Astrocyte (in vitro differentiated cells and primary cell): ENCODE results near the gene CCDC174. TPM values are rescaled to one million over a fixed set of nuclear protein-coding genes. Genes with fewer than 3 reads are reported as not detected.

Experiments used
- DNase-seq: peaks from one replicate; pipeline ENCODE4 v3.0.0-alpha.2; 2010; ENCODE audit warnings: low read depth
- FAIRE-seq: peaks from 2 replicates; lab custom pipeline; 2011; peaks lifted over from hg19 to GRCh38; lab: Jason Lieb, UNC
- H2AFZ ChIP-seq: 2 replicates; pipeline ENCODE4 v1.6.0; 2012; ENCODE audit warnings: low read depth, low read length, inconsistent platforms
- H3K27ac ChIP-seq: 2 replicates; pipeline ENCODE4 v1.5.1; 2011; ENCODE audit warnings: low read depth, low read length, inconsistent platforms
- H3K27me3 ChIP-seq: 2 replicates; pipeline ENCODE4 v1.6.0; 2011; ENCODE audit warnings: low read length, inconsistent platforms; ENCODE audit not compliant: insufficient read depth
- H3K36me3 ChIP-seq: 2 replicates; pipeline ENCODE4 v1.5.1; 2011; ENCODE audit warnings: low read length, inconsistent platforms; ENCODE audit not compliant: insufficient read depth
- H3K4me1 ChIP-seq: 2 replicates; pipeline ENCODE4 v1.5.1; 2011; ENCODE audit warnings: low read length, inconsistent platforms; ENCODE audit not compliant: insufficient read depth
- H3K4me2 ChIP-seq: 2 replicates; pipeline ENCODE4 v1.6.0; 2012; ENCODE audit warnings: low read length, inconsistent platforms
- H3K4me3 ChIP-seq: 2 replicates; pipeline ENCODE4 v1.5.1; 2011; ENCODE audit warnings: low read depth, mild to moderate bottlenecking, low read length, inconsistent platforms; ENCODE audit not compliant: insufficient read depth
- H3K79me2 ChIP-seq: 2 replicates; pipeline ENCODE4 v1.6.0; 2012; ENCODE audit warnings: mild to moderate bottlenecking, low read length, inconsistent platforms; ENCODE audit not compliant: insufficient read depth
- H3K9ac ChIP-seq: 2 replicates; pipeline ENCODE4 v1.6.0; 2012; ENCODE audit warnings: mild to moderate bottlenecking, low read length, inconsistent platforms
- H3K9me3 ChIP-seq: 2 replicates; pipeline ENCODE4 v1.5.1; 2012; ENCODE audit warnings: low read depth, mild to moderate bottlenecking, low read length, inconsistent platforms; ENCODE audit not compliant: insufficient read depth
- H4K20me1 ChIP-seq: 2 replicates; pipeline ENCODE4 v1.6.0; 2012; ENCODE audit warnings: low read length, inconsistent platforms; ENCODE audit not compliant: insufficient read depth
- H3K27ac Mint-ChIP-seq: one replicate; pipeline ENCODE4 v1.8.0; 2021; ENCODE audit warnings: mild to moderate bottlenecking, mixed read lengths; ENCODE audit not compliant: unreplicated experiment
- H3K27me3 Mint-ChIP-seq: one replicate; pipeline ENCODE4 v1.8.0; 2021; ENCODE audit warnings: low read depth, mixed read lengths; ENCODE audit not compliant: unreplicated experiment
- H3K36me3 Mint-ChIP-seq: one replicate; pipeline ENCODE4 v1.8.0; 2021; ENCODE audit warnings: low read depth, mixed read lengths; ENCODE audit not compliant: unreplicated experiment
- H3K4me1 Mint-ChIP-seq: one replicate; pipeline ENCODE4 v1.8.0; 2021; ENCODE audit warnings: low read depth, mixed read lengths; ENCODE audit not compliant: unreplicated experiment
- H3K4me3 Mint-ChIP-seq: one replicate; pipeline ENCODE4 v1.8.0; 2021; ENCODE audit warnings: mild to moderate bottlenecking, moderate library complexity, mixed read lengths; ENCODE audit not compliant: unreplicated experiment
- H3K9me3 Mint-ChIP-seq: one replicate; pipeline ENCODE4 v1.8.0; 2021; ENCODE audit warnings: mild to moderate bottlenecking, mixed read lengths; ENCODE audit not compliant: unreplicated experiment
- EZH2 ChIP-seq: IDR thresholded peaks from 2 replicates; pipeline ENCODE4 v1.6.1; 2012; ENCODE audit warnings: mild to moderate bottlenecking, low read length, inconsistent platforms; ENCODE audit not compliant: insufficient read depth
- total RNA-seq: library from RNA; stranded (reverse); gene quantifications from 2 replicates; pipeline ENCODE4 v1.2.1, GENCODE V29; 2021
- TF ChIP-seq, protein P1 (sequence below): IDR thresholded peaks from 2 replicates; pipeline ENCODE4 v1.5.1; 2011; ENCODE audit warnings: low read depth, mild to moderate bottlenecking, inconsistent platforms, low read length, moderate library complexity; ENCODE audit not compliant: insufficient read depth

Gene CCDC174
- total RNA-seq, 1 donor from 2014 or later: 17.4 TPM

DNA sequence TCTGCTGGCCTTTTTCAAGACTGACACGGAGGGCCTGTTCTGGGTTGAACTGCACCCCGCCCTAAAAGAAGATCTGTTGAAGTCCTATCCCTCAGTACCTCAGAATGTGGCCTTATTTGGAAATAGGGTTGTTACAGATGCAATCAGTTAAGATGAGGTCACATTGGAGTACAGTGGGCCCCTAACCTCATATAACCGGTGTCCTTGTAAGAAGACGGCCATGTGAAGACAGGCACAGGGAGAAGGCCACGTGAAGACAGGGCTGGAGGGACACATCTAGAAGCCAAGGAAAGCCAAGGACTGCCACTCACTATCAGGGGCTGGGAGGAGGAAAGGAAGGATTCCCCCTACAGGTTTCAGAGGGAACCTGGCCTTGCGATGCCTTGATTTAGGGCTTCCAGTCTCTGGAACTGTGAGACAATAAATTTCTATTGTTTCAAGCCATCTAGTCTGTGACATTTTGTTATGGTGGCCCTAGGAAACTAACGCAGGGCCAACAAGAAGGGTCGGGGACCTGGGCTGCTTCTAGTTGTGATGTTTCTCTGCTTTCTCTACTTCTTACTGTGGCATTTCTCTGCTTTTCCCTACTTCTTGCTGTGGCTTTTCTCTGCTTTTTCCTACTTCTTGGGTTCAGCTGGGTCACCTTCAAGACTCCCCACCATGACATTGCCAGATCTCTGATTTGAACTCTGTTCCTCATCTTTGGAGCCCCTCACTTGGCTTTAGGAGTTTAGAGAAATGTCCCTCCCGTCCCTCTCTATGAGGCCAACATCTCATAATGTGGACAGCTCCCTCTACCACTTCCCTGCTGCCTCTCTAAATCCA lies 4.8 kb upstream of the CCDC174 start:
- H3K4me1 ChIP-seq: no peaks in the 10 kb centered on the region
- FAIRE-seq (no peak), DNase-seq (no peak)
- H3K36me3 ChIP-seq: no peaks in the 10 kb centered on the region
- H3K27me3 ChIP-seq: peaks cover 18% of the 10 kb centered on the region
- H3K27ac Mint-ChIP-seq: no peak overlapping the region
- H3K4me1 Mint-ChIP-seq: peaks cover 11% of the 10 kb centered on the region
- H4K20me1 ChIP-seq: no peaks in the 10 kb centered on the region
- peaks cover 2% of the 10 kb centered on the region for H3K9me3 Mint-ChIP-seq
- H3K79me2 ChIP-seq: peaks cover 5% of the 10 kb centered on the region
- no peak overlapping the region for H3K4me2 ChIP-seq
- no peak overlapping the region for H3K4me3 Mint-ChIP-seq
- no peak overlapping the region for H3K4me3 ChIP-seq
- H3K27ac ChIP-seq: no peak overlapping the region
- no peaks in the 10 kb centered on the region for H3K9me3 ChIP-seq
- H3K36me3 Mint-ChIP-seq: no peaks in the 10 kb centered on the region
- H3K27me3 Mint-ChIP-seq: peaks cover 13% of the 10 kb centered on the region
- TF ChIP-seq, protein P1, sequence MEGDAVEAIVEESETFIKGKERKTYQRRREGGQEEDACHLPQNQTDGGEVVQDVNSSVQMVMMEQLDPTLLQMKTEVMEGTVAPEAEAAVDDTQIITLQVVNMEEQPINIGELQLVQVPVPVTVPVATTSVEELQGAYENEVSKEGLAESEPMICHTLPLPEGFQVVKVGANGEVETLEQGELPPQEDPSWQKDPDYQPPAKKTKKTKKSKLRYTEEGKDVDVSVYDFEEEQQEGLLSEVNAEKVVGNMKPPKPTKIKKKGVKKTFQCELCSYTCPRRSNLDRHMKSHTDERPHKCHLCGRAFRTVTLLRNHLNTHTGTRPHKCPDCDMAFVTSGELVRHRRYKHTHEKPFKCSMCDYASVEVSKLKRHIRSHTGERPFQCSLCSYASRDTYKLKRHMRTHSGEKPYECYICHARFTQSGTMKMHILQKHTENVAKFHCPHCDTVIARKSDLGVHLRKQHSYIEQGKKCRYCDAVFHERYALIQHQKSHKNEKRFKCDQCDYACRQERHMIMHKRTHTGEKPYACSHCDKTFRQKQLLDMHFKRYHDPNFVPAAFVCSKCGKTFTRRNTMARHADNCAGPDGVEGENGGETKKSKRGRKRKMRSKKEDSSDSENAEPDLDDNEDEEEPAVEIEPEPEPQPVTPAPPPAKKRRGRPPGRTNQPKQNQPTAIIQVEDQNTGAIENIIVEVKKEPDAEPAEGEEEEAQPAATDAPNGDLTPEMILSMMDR: no peak
- no peak for TF ChIP-seq EZH2
- H2AFZ ChIP-seq: no peak overlapping the region
- H3K9ac ChIP-seq: no peak overlapping the region

- Histone ChIP-seq H3K36me3 (no peaks in the 10 kb centered on the region), H3K9ac (no peak overlapping the region), H2AFZ (no peak overlapping the region), H3K27me3 (peaks cover 9% of the 10 kb centered on the region), H3K79me2 (peaks cover 18% of the 10 kb centered on the region), H3K4me1 (no peaks in the 10 kb centered on the region), H3K27ac (no peak overlapping the region), H3K4me2 (no peak overlapping the region), H3K4me3 (no peak overlapping the region), H4K20me1 (no peaks in the 10 kb centered on the region), H3K9me3 (no peaks in the 10 kb centered on the region)
- no peak for DNase-seq
- Mint-ChIP-seq H3K4me3 (no peak overlapping the region), H3K4me1 (peaks cover 15% of the 10 kb centered on the region), H3K27ac (no peak overlapping the region), H3K36me3 (no peaks in the 10 kb centered on the region), H3K27me3 (peaks cover 7% of the 10 kb centered on the region), H3K9me3 (peaks cover 2% of the 10 kb centered on the region)
- TF ChIP-seq EZH2: no peak
- TF ChIP-seq, protein P1: no peak
- no peak for FAIRE-seq
These were observed 3.3 kb upstream of the CCDC174 start for GRCh38 chr3:14647976-14648955.
